ENCODE data around the gene POLR2C. TPM values are rescaled to one million over a fixed set of nuclear protein-coding genes. Genes with fewer than 3 reads are reported as not detected.

The POLR2C gene
- total RNA-seq, 1 experiment from 2014 or later: 151 TPM

DNA sequence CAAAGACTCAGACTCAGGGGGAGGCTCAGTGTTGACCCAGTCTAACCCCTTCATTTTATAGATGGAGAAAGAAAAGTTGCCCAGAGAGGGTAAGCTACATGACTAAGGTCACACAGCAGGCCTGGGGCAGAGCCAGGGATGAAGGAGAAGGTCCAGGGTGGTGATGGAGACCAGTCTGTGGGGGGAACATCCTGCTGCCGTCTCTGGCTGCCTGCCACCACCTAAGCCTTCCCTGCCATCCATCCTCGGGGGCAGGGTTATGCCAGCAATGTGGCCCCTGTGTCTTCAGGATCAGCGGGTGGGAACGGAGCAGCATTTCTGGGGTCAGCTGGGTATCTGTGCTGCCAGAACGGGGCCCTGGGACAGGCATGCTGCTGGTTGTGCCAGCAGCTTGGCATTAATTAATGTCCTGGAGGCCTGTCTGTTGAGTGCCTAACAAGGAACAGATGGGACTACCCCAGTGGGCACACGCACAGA lies 18.3 kb downstream of the POLR2C start:
- no peak for DNase-seq
- H3K27ac ChIP-seq: no peak overlapping the region
- H3K36me3 ChIP-seq: no peaks in the 10 kb centered on the region
- peak overlapping the region; percentile 52; the same call in 1 of the 2 replicates for H3K4me3 ChIP-seq
- H3K4me1 ChIP-seq: no peaks in the 10 kb centered on the region; the same call in 1 of the 2 replicates
- H3K9me3 ChIP-seq (replicated peaks): no peaks in the 10 kb centered on the region
- 0 out of 2 replicates have a peak, but pooled peaks cover 5% of the 10 kb centered on the region for H3K27me3 ChIP-seq

DNA sequence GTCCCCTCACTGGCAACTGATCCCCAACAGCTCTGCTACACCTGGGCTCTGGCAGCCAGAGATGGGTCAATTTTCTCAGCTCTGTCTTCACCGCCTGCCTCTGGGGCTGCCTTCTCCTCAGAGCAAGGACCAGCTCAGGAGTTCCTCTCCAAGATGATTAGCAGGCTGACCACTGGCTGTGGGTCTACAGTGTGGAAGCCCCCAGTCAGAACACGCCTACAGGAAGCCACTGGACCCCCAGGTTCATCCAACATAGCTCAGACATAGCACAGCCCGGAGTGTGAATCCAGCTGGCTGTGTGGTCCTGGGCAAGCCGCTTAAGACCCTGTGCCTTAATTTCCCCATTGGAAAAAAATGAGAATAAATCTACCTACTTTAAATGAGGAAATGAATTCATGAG lies 18.9 kb downstream of the POLR2C start:
- Histone ChIP-seq H3K9me3 (replicated peaks) (no peaks in the 10 kb centered on the region), H3K36me3 (no peaks in the 10 kb centered on the region), H3K4me1 (no peaks in the 10 kb centered on the region; the same call in 1 of the 2 replicates), H3K27me3 (0 out of 2 replicates have a peak, but pooled peaks cover 5% of the 10 kb centered on the region), H3K27ac (no peak overlapping the region), H3K4me3 (no peak overlapping the region)
- no peak for DNase-seq

DNA sequence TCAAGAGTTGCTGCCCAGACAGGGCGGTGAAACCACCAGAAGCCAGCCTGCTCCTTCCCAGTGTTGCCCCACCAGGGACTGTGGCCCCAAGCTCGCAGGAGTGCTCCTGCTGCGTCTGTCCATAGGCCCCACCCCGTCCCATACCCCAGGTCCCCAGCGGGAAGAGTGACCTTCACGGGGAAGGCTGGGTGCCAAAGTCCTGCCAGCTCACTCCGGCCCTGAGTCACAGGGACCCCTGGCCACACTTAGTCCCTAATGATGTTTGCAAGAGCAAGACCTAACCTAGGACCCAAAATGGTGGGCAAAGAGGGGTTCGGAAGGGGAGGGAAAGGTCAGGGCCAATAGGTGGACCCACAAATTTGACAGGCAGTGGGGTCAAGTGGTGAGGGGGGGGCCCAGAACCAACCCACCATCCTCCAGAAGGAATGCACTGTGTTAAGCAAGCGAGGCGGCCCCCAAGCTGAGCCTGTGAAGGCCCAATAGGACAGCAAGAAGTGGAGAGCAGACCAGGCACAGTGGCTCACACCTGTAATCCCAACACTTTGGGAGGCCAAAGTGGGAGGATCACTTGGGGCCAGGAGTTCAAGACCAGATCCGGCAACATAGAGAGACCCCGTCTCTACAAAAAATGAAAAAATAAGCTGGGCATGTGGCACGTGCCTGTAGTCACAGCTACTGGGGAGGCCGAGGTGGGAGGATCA lies 20.5 kb downstream of the POLR2C start:
- DNase-seq: no peak
- H3K36me3 ChIP-seq: no peaks in the 10 kb centered on the region
- H3K9me3 ChIP-seq (replicated peaks): no peaks in the 10 kb centered on the region
- H3K27me3 ChIP-seq: peaks cover 11% of the 10 kb centered on the region
- H3K4me3 ChIP-seq: no peak overlapping the region
- H3K4me1 ChIP-seq: no peaks in the 10 kb centered on the region; the same call in none of the 2 replicates
- H3K27ac ChIP-seq: no peak overlapping the region

DNA sequence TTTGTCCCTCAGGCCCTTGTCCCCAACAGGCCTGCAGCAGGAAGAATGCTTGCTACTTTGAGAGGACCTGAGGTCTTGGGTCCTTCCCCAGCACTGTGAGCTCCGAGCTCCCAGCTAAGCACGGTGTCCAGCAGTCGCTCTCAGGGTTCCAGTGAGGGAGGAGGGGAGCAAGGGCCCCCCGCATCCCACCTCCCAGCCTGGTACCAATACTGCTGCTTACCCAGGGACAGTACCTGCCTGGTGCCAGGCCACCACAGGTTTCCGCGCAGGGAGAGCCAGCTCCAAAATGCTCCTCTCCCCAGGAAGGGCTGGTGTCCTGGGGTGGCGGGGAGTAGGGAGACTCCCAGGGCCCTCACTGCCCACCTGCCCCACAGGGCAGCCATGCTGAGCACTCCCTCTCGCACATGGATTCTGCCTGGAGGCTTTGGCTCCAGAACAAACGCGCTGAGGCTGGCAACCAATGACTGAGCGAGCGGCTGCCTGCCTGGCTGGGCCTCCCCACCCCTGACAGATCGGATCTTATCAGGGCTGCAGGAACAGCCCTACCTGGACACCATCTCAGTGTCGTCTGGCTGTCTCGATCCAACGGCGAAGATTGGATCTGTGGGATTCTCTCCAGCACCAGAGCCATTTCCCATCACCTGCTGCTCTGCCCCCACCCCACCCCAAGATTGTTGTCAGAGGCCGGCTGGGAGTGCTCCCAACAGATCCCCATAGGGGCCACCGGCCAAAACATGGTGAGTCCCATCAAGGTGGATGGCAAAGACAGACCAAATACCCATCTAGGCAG lies 21.4 kb downstream of the POLR2C start:
- DNase-seq: no peak
- H3K27me3 ChIP-seq: peaks cover 11% of the 10 kb centered on the region
- no peaks in the 10 kb centered on the region for H3K9me3 ChIP-seq (replicated peaks)
- H3K4me3 ChIP-seq: no peak overlapping the region
- H3K36me3 ChIP-seq: no peaks in the 10 kb centered on the region
- no peaks in the 10 kb centered on the region; the same call in none of the 2 replicates for H3K4me1 ChIP-seq
- no peak overlapping the region for H3K27ac ChIP-seq

DNA sequence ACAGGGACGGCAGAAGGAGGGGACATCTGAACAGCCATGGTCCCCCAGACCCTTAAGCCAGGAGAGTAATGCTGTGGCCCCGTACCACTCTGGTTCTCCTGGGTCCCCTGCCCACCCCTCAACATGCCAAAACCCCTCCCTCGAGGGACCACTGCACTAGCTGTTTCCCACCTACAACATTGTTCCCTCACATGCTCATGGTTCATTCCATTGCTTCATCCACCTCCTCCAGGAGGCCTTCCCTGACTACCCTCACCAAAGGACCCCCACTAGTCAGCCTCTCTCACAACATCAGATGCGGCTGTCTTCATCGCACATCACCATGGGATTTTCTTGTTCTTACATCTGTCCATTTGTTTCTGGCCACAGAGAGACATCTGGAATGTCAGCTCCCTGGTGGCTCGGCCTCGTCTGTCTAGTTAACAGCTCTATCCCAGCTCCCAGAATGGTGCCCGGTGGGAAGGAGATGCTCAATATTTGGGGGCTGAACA lies 22.1 kb downstream of the POLR2C start:
- Histone ChIP-seq H3K27me3 (peaks cover 11% of the 10 kb centered on the region), H3K27ac (no peak overlapping the region)

DNA sequence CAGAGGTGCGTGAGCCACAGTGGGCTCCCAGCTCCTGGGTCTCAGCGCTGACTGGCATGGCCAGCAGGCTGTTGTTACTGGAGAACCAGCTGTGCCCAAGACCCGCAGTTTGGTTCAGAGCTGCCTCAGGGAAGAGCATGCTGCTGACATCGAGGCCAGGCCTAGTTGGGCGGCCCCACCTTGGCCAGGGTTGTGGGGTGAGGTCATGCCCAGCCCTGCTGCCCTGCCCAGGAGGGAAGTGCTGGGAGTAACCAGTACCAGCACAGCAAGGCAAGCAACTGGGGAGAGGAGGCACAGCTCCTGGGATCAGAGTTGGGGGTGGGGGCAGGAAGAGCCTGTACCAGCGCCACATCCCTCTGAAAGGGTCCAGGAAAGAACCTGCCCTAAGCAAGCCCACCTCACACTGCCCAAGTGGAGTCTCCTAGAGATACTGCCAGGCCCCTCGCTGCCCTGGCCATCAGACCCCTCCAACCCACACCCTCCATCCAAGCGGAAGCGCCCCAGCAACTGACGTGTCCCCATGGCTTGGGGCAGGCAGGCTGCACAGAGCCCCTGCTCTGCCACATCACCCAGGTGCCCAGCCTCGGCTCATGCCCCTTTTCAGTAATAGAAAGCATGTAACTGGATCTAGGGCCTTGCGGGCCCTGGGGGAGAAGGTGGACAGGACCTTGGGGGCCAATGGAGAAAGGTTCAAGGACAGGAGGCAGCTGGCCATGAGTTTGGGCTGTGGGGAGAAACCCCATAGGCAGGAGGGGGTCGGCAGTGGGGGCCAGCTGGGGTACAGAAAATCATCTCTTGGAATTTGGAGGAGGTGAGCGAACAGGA lies 22.8 kb downstream of the POLR2C start:
- Histone ChIP-seq H3K4me1 (no peaks in the 10 kb centered on the region; the same call in 1 of the 2 replicates), H3K9me3 (replicated peaks) (no peaks in the 10 kb centered on the region), H3K36me3 (no peaks in the 10 kb centered on the region), H3K27ac (no peak overlapping the region), H3K4me3 (peak overlapping the region; percentile 81), H3K27me3 (peaks cover 11% of the 10 kb centered on the region)
- DNase-seq: no peak

More for the DNA sequence above, 22.1 kb downstream of the POLR2C start:
- no peaks in the 10 kb centered on the region for H3K36me3 ChIP-seq
- no peak overlapping the region for H3K4me3 ChIP-seq
- no peaks in the 10 kb centered on the region for H3K9me3 ChIP-seq (replicated peaks)
- no peaks in the 10 kb centered on the region; the same call in 1 of the 2 replicates for H3K4me1 ChIP-seq
- no peak for DNase-seq

DNA sequence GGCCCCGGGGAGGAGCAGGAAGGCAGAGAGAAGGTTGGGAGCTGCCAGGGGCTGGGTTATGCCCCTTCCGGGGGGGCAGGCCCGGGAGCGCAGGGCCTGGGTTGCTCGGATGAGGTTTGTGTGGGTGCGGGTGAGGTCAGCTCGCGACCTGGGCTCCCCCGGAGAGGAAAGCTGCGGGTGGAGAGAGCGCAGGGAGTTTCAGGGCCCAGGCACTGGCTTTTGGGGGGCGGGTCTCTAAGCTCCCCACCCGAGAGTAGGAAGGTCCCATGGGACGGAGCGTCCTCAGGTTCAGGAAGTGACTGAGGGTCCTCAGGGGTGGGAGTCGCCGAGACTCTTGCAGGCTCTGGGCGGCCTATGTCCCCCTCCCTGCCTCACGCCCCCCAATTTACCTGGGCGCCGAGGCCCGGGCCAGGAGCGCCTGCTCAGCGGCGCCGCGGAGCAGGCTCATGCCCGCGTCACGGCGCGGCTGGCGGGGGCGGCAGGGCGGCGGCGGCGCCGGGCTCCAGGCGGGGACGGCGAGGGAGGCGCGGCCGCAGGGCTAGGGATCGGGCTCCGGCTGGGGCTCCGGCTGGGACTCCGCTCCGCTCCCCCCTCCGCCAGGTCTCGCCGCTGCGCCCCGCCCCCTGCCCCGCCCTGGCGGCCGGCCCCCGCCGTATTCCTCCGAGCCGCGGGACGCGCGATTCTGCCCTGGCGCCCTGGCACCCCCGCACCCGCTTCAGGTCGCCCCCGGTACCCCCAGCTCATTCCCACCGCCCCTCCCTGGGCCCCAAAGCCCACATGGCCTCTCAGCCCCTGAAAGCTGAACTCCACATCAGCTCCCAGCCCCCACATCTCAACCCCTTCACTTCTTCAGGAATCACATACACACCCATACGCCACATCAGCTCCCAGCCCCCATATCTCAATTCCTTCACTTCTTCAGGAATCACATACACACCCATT lies 23.7 kb downstream of the POLR2C start, which contains the start of gene DOK4:
TSS of gene DOK4 (minus strand) at position 578 of the 942 bp plus-strand sequence. CDS start 6,986 bp downstream, outside the sequence.
- Histone ChIP-seq H3K36me3 (no peaks in the 10 kb centered on the region), H3K9me3 (replicated peaks) (no peaks in the 10 kb centered on the region), H3K27ac (no peak within 1 kb of the TSS), H3K4me3 (peak within 1 kb of the TSS; percentile 81), H3K27me3 (peaks cover 11% of the 10 kb centered on the region), H3K4me1 (no peaks in the 10 kb centered on the region; the same call in 1 of the 2 replicates)
- peak; percentile 84 to 86 for DNase-seq

DNA sequence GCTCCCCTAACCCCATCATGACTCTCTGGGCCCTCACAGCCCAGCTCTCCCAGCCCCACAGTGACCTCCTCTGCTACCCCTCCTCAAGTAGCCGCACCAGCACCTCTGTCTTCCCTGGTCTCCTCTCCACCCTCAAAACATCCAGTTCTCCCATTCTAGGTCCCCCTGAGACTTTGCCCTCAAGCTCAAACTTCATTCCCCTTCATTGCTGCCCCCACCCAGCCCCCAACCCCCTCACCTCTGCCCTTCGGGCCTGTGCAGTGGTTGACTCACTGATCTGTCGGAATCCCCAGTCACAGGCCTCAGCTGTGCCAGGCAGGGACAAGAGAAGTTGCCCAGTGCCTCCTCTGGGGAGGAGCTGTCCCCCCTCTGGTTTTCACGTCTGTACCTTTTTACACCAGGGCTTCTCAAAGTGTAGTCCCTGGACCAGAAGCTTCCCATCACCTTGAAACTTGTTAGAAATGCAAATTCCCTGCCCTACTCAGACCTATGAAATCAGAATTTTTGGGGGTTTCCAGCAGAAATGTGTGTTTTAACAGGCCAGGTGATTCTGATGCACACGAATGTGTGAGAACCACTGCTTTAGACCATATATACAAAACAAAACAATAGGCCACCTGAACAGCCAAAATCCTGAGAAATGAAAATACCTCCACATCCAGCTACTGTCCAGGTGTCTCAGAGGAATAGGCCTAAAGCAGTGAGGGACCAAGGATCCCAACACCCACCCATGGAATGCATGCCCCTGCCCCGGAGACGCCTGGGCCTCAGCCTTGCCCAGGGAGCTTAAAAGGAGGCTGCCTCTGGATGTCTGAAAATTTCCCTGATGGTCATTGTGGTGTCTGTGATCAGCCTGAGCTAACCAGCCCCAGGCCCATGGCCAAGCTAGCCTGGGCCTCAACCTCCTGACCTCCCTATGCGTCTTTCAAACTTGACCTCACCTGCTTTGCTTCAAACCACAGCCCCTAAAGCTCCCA lies 24.7 kb downstream of the POLR2C start:
- Histone ChIP-seq H3K4me3 (peak overlapping the region; percentile 81), H3K4me1 (no peaks in the 10 kb centered on the region; the same call in 1 of the 2 replicates)

DNA sequence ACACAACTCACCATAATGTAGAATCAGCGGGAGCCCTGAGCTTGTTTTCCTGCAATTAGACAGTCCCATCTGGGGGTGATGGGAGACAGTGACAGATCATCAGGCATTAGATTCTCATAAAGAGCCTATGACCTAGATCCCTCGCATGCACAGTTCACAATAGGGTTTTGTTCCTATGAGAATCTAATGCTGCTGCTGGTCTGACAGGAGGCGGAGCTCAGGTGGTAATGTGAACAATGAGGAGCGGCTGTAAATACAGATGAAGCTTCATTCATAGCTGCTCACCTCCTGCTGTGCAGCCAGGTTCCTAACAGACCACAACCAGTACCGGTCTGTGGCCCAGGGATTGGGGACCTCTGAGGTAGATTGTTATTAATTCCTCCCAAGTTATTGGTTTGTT lies 26.8 kb downstream of the POLR2C start:
- Histone ChIP-seq H3K4me1 (no peaks in the 10 kb centered on the region; the same call in 1 of the 2 replicates), H3K36me3 (no peaks in the 10 kb centered on the region), H3K9me3 (replicated peaks) (no peaks in the 10 kb centered on the region), H3K27ac (no peak overlapping the region), H3K27me3 (peaks cover 21% of the 10 kb centered on the region), H3K4me3 (no peak overlapping the region)
- no peak for DNase-seq

More for the DNA sequence above, 24.7 kb downstream of the POLR2C start:
- peaks cover 19% of the 10 kb centered on the region for H3K27me3 ChIP-seq
- no peak overlapping the region for H3K27ac ChIP-seq
- DNase-seq: no peak
- H3K9me3 ChIP-seq (replicated peaks): no peaks in the 10 kb centered on the region
- no peaks in the 10 kb centered on the region for H3K36me3 ChIP-seq

DNA sequence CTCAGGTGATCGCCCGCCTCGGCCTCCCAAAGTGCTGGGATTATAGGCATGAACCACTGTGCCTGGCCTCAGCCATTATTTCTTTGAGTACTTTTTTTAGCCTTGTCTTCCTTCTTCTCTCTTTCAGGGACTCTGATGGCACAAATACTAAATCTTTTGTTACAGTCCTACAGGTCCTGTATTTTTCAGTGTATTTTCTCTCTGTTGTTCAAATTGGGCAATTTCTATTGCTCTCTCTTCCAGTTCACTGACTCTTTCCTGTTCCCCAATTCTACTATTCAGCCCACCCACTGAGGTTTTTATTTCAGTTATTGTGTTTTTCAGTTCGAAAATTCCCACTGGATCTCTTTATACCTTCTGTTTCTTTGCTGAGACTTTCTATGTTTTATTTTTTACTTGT lies 31.3 kb downstream of the POLR2C start:
- Histone ChIP-seq H3K9me3 (replicated peaks) (no peaks in the 10 kb centered on the region), H3K4me1 (no peaks in the 10 kb centered on the region), H3K27ac (no peak overlapping the region), H3K4me3 (no peak overlapping the region), H3K36me3 (no peaks in the 10 kb centered on the region), H3K27me3 (peaks cover 18% of the 10 kb centered on the region; the same call in 1 of the 2 replicates)
- DNase-seq: no peak

DNA sequence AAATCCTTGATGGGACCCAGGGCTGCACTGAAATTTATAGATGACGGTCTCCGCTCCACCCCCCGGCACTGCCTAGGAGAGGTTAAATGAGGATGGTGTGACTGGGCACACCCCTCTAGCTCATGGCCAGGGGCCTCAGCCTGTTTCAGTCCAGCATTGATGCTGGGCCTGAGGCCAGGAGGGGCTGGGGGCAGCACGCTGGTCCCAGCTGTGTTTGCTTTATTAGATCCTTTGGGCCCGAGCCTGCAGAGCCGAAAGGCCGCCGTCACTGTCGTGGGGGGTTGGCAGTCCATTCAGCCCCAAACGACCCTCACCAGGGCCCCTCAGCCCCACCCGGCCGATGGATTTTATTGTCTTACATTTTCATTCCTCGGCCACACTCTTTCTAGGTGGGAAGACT lies 34.6 kb downstream of the POLR2C start:
- no peak for DNase-seq
- Histone ChIP-seq H3K27me3 (peaks cover 38% of the 10 kb centered on the region), H3K4me3 (no peak overlapping the region), H3K27ac (no peak overlapping the region), H3K4me1 (peaks cover 3% of the 10 kb centered on the region; the same call in 1 of the 2 replicates), H3K36me3 (no peaks in the 10 kb centered on the region), H3K9me3 (replicated peaks) (no peaks in the 10 kb centered on the region)

DNA sequence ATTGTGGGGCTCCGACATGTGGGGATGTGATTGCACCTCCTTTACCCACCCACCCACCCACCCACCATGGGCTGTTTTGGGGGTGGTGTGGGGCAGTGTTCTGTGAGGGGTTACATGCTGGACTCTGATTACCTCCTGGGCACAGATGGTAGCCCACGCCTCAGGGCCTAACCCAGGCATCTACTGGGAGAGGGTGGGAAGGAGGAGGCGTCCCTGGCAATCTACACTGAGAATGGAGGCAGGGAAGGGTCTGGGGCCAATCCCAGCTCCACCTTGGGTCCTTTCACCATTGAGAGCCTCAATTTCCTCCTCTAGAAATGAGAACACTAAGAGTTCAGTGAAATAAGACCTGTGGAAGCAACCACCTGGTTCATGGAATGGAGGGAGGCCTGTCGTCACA lies 35.6 kb downstream of the POLR2C start:
- H3K27ac ChIP-seq: no peak overlapping the region
- DNase-seq: no peak
- peaks cover 40% of the 10 kb centered on the region for H3K27me3 ChIP-seq
- H3K4me1 ChIP-seq: peaks cover 3% of the 10 kb centered on the region; the same call in 1 of the 2 replicates
- no peaks in the 10 kb centered on the region for H3K36me3 ChIP-seq
- no peaks in the 10 kb centered on the region for H3K9me3 ChIP-seq (replicated peaks)
- no peak overlapping the region for H3K4me3 ChIP-seq

Measured in SJCRH30 (cell line).